NCI-H1105 treated with DMSO at 0.1 percent for 48 hours (cell line): ENCODE data around the gene TSPAN4.

Source experiments
- DNase-seq: peaks from one replicate; lab custom pipeline; 2025; lab: John Stamatoyannopoulos, UW

Gene TSPAN4

GRCh38 chr11:824292-824880, 18.3 kb upstream of the TSPAN4 start:
- peak; percentile 91 for DNase-seq

- peak; percentile 69 for DNase-seq
Observed at GRCh38 chr11:824942-825341, 17.7 kb upstream of the TSPAN4 start.

GRCh38 chr11:825366-826226, 17.1 kb upstream of the TSPAN4 start:
- DNase-seq, result no peak

GRCh38 chr11:826227-826621, 16.4 kb upstream of the TSPAN4 start:
- no peak for DNase-seq

GRCh38 chr11:826836-827145, 15.9 kb upstream of the TSPAN4 start:
- DNase-seq, result no peak

GRCh38 chr11:827146-827896, 15.3 kb upstream of the TSPAN4 start:
- DNase-seq, result no peak

- no peak for DNase-seq
Observed at GRCh38 chr11:827897-828192, 14.8 kb upstream of the TSPAN4 start, which contains the start of gene CRACR2B. Gene CRACR2B (plus strand): TSS chr11:827919. CDS start chr11:828608, 689 bp downstream.

GRCh38 chr11:828506-829175, 14.0 kb upstream of the TSPAN4 start:
- no peak for DNase-seq

- no peak for DNase-seq
Observed at GRCh38 chr11:829176-829846, 13.3 kb upstream of the TSPAN4 start.

GRCh38 chr11:829847-830294, 12.8 kb upstream of the TSPAN4 start:
- DNase-seq, result no peak

- DNase-seq, result peak; percentile 87
Observed at GRCh38 chr11:830295-831117, 12.1 kb upstream of the TSPAN4 start.

- no peak for DNase-seq
Observed at GRCh38 chr11:831118-831864, 11.4 kb upstream of the TSPAN4 start.

GRCh38 chr11:831961-832528, 10.6 kb upstream of the TSPAN4 start:
- no peak for DNase-seq

GRCh38 chr11:832529-833113, 10.0 kb upstream of the TSPAN4 start, which contains the start of gene CD151:
Gene CD151 (plus strand): TSS chr11:832952. CDS start chr11:836070, 3,118 bp downstream.
- DNase-seq, result peak; percentile 38

GRCh38 chr11:833114-833791, 9.4 kb upstream of the TSPAN4 start:
- no peak for DNase-seq

- DNase-seq, result no peak
Observed at GRCh38 chr11:833849-834311, 8.8 kb upstream of the TSPAN4 start.

GRCh38 chr11:834371-835316, 8.0 kb upstream of the TSPAN4 start:
- no peak for DNase-seq

GRCh38 chr11:836274-836673, 6.4 kb upstream of the TSPAN4 start:
- DNase-seq, result no peak
